Measurements from ENCODE around the gene ATE1. TPM values are rescaled to one million over a fixed set of nuclear protein-coding genes. Genes with fewer than 3 reads are reported as not detected.
"Not testable (repeated sequence)": the region's sequence is repeated elsewhere in the genome, so short reads cannot be mapped to it uniquely, and the experiment has no call there.

ATE1 gene
- total RNA-seq, 2 donors from 2014 or later = 25.6 to 32.4 TPM

GRCh38 chr10:121722665-121723064 lies 205.2 kb downstream of the ATE1 start:
- intact Hi-C loops (cut with DNase I) = no loop called here

GRCh38 chr10:121721257-121721656 lies 206.6 kb downstream of the ATE1 start:
- no peak for DNase-seq (ENCODE audit: low spot score)
- intact Hi-C loops (cut with DNase I) = no loop called here

More at GRCh38 chr10:121722665-121723064, 205.2 kb downstream of the ATE1 start:
- DNase-seq (ENCODE audit: low spot score) = no peak

- DNase-seq (ENCODE audit: low spot score) = no peak
- intact Hi-C loops (cut with DNase I) = no loop called here
These were observed 211.9 kb downstream of the ATE1 start for GRCh38 chr10:121715969-121716368.

GRCh38 chr10:121715076-121715475 lies 212.8 kb downstream of the ATE1 start:
- intact Hi-C loops (cut with DNase I) = no loop called here
- DNase-seq (ENCODE audit: low spot score) = no peak

- intact Hi-C loops (cut with DNase I) = no loop called here
- DNase-seq (ENCODE audit: low spot score) = no peak
These were observed 214.3 kb downstream of the ATE1 start for GRCh38 chr10:121713486-121713885.

- intact Hi-C loops (cut with DNase I) = no loop called here
- no peak for DNase-seq (ENCODE audit: low spot score)
These were observed 216.9 kb downstream of the ATE1 start for GRCh38 chr10:121710971-121711370.

GRCh38 chr10:121710207-121710606 lies 217.6 kb downstream of the ATE1 start:
- intact Hi-C loops (cut with DNase I) = no loop called here
- DNase-seq (ENCODE audit: low spot score) = no peak

GRCh38 chr10:121709675-121710073 lies 218.2 kb downstream of the ATE1 start:
- no peak for DNase-seq (ENCODE audit: low spot score)
- intact Hi-C loops (cut with DNase I) = no loop called here

- no peak for DNase-seq (ENCODE audit: low spot score)
- intact Hi-C loops (cut with DNase I) = no loop called here
These were observed 218.8 kb downstream of the ATE1 start for GRCh38 chr10:121708728-121709674.

- intact Hi-C loops (cut with DNase I) = no loop called here
- no peak for DNase-seq (ENCODE audit: low spot score)
These were observed 225.2 kb downstream of the ATE1 start for GRCh38 chr10:121702351-121703320.

GRCh38 chr10:121700416-121700815 lies 227.4 kb downstream of the ATE1 start:
- intact Hi-C loops (cut with DNase I) = no loop called here

GRCh38 chr10:121699703-121700102 lies 228.1 kb downstream of the ATE1 start:
- intact Hi-C loops (cut with DNase I); DNase-seq (ENCODE audit: low spot score): not testable (repeated sequence)

More at GRCh38 chr10:121700416-121700815, 227.4 kb downstream of the ATE1 start:
- DNase-seq (ENCODE audit: low spot score) = no peak

GRCh38 chr10:121698902-121699301 lies 228.9 kb downstream of the ATE1 start:
- no peak for DNase-seq (ENCODE audit: low spot score)

GRCh38 chr10:121698336-121698735 lies 229.5 kb downstream of the ATE1 start:
- intact Hi-C loops (cut with DNase I) = no loop called here
- no peak for DNase-seq (ENCODE audit: low spot score)

More at GRCh38 chr10:121698902-121699301, 228.9 kb downstream of the ATE1 start:
- intact Hi-C loops (cut with DNase I) = no loop called here

- intact Hi-C loops (cut with DNase I) = no loop called here
- no peak for DNase-seq (ENCODE audit: low spot score)
These were observed 231.0 kb downstream of the ATE1 start for GRCh38 chr10:121696854-121697253.

- intact Hi-C loops (cut with DNase I) = no loop called here
- DNase-seq (ENCODE audit: low spot score) = no peak
These were observed 231.9 kb downstream of the ATE1 start for GRCh38 chr10:121695731-121696464.

GRCh38 chr10:121694966-121695643 lies 232.7 kb downstream of the ATE1 start:
- intact Hi-C loops (cut with DNase I) = no loop called here
- DNase-seq (ENCODE audit: low spot score) = no peak

GRCh38 chr10:121694327-121694965 lies 233.4 kb downstream of the ATE1 start:
- intact Hi-C loops (cut with DNase I) = no loop called here
- DNase-seq (ENCODE audit: low spot score) = no peak
